ENCODE data around the gene VENTX.
"Not testable (repeated sequence)": the region's sequence is repeated elsewhere in the genome, so short reads cannot be mapped to it uniquely, and the experiment has no call there.

Gene VENTX

DNA sequence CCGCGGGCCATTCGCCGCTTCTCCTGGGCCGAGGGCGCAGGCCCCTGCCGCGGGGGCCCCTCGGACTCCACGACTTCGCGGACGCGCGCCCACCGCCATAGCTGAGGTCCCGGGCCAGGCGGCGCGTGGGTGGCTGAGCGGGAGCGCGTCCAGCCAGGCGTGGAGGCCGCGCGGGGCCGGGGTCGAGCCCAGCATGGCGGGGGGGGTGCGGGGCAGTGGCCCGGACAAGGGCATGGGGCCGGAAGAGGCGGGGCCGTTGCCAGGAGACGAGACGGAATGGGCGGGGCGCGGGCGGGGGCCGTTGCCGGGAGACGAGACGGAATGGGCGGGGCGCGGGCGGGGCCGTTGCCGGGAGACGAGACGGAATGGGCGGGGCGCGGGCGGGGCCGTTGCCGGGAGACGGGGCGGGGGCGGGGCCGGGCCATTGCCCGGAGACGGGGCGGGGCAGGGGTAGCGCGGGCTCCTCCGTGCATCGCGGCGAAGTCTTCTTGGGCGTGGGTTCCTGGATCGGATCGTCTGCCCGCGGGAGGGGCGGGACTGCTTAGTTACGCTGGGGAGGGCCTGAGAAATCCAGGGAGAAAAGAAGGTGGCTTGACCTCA is 24.2 kb downstream of the VENTX start:
- FAIRE-seq (peak; percentile 93), DNase-seq (ENCODE audit: insufficient read length) (peak; percentile 97)
- TF ChIP-seq POLR2A (IDR thresholded peaks at IDR 0.05; ENCODE audit: low read depth, low read length) (peak; percentile 60; the same call in 1 of the 2 replicates), POLR2AphosphoS5 (IDR thresholded peaks at IDR 0.05; ENCODE audit: low read depth, low read length) (no peak), TAF1 (IDR thresholded peaks at IDR 0.05; ENCODE audit: borderline replicate concordance, low read depth, low read length) (no peak)

DNA sequence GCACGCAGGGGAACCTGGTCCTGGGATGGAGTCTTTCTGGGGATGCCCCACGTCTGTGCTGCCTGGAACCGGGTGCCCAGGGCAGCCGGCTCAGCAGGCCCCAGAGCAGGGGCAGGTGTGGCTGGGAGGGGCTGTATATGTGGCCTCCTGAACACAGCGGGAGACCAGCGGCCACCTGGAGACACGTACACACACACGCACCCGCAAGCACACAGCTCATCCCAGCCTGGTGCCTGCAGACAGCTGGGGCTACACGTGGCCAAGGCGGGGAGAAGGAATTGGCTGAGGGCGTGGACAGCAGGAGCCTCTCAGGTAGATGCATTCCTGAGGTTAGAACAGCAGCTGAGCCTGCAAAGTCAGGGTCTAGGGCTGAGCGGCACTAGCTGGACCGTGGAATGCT is 25.0 kb downstream of the VENTX start:
- no peak; the same call in 1 of the 2 replicates for TF ChIP-seq POLR2A (IDR thresholded peaks at IDR 0.05; ENCODE audit: low read depth, low read length)
- no peak for TF ChIP-seq TAF1 (IDR thresholded peaks at IDR 0.05; ENCODE audit: borderline replicate concordance, low read depth, low read length)
- TF ChIP-seq POLR2AphosphoS5 (IDR thresholded peaks at IDR 0.05; ENCODE audit: low read depth, low read length), result no peak
- no peak for DNase-seq (ENCODE audit: insufficient read length)
- FAIRE-seq, result no peak

DNA sequence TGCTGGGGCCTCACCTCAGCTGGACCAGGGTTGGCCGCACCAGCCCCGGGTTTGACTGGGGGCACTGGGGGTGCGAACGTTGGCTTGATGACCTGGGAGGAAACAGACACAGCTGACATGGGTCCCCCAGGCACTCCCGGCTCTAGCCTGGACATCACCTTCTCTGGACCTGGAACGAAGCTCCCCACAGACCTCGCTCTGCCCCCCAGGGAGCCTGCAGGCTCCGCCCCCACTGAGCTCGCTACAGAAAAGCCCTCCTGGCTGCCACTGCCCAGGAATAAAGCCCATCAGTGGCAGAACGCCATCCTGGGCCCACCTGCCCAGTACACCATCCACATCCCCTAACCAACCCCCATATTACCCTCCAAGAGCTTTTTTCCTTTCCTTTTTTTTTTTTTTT is 26.0 kb downstream of the VENTX start:
- no peak for DNase-seq (ENCODE audit: insufficient read length)
- TF ChIP-seq TAF1 (IDR thresholded peaks at IDR 0.05; ENCODE audit: borderline replicate concordance, low read depth, low read length) (no peak), POLR2A (IDR thresholded peaks at IDR 0.05; ENCODE audit: low read depth, low read length) (no peak)
- no peak for FAIRE-seq

DNA sequence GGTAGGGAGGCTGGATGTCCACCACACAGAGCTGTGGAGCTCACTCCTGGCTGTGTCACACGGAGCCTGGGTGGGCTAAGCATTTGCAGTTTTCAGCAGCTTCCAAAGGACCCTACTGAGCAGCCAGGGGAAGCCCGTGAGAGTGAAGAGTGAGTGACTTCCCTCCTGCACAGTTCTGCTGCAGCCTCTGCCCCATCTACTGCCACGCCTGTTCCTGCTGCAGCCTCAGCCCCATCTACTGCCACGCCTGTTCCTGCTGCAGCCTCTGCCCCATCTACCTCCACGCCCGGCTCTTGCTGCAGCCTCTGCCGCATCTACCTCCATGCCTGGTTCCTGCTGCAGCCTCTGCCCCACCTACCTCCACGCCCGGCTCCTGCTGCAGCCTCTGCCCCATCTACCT is 26.8 kb downstream of the VENTX start:
- TF ChIP-seq TAF1 (IDR thresholded peaks at IDR 0.05; ENCODE audit: borderline replicate concordance, low read depth, low read length), result no peak
- DNase-seq (ENCODE audit: insufficient read length), result no peak
- no peak for FAIRE-seq

DNA sequence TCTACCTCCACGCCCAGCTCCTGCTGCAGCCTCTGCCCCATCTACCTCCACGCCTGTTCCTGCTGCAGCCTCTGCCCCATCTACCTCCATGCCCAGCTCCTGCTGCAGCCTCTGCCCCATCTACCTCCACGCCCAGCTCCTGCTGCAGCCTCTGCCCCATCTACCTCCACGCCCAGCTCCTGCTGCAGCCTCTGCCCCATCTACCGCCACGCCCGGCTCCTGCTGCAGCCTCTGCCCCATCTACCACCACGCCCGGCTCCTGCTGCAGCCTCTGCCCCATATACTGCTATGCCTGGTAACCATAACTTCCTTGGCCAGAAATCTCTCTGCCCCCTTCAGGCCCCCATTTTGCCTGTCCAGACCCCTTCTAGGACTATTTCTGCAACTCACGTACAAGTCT is 27.4 kb downstream of the VENTX start:
- DNase-seq (ENCODE audit: insufficient read length); FAIRE-seq: not testable (repeated sequence)

DNA sequence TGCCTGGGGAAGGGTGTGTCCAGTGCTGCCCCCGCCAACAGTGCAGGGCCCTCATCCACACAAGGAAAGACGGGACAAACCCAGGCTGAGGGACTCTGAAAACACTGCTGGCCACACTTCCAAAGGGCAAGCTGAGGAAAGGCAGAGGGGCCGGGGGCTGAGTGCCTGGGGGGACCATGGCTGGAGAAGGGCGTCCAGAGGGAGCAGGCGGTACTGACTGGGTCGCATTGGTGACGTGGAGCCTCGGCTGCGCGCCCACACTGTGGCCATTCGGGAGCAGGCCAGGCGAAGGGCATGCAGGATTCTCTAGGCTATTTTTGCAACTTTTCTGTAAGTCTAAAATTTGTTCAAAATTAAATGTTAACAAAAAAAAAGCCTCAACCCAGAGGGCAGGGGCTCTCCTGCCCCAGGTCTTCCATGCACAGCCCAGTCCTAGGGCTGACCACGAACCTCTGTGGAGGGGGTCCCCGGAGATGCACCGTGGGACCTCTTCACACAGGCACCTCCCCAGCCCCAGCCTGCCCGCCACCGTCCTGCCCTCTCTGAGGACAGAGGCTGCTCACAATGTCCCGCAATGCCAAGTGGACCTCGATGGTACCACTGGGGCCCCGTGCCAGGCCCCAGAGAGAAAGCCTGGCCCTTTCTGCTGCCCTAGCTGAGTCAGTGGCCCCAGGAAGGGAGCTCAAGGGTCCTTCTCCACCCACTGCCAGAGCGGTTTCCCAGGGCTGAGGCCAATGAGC is 28.6 kb downstream of the VENTX start:
- TF ChIP-seq TAF1 (IDR thresholded peaks at IDR 0.05; ENCODE audit: borderline replicate concordance, low read depth, low read length) (no peak), POLR2A (IDR thresholded peaks at IDR 0.05; ENCODE audit: low read depth, low read length) (no peak), POLR2AphosphoS5 (IDR thresholded peaks at IDR 0.05; ENCODE audit: low read depth, low read length) (no peak)
- FAIRE-seq (no peak), DNase-seq (ENCODE audit: insufficient read length) (no peak)

DNA sequence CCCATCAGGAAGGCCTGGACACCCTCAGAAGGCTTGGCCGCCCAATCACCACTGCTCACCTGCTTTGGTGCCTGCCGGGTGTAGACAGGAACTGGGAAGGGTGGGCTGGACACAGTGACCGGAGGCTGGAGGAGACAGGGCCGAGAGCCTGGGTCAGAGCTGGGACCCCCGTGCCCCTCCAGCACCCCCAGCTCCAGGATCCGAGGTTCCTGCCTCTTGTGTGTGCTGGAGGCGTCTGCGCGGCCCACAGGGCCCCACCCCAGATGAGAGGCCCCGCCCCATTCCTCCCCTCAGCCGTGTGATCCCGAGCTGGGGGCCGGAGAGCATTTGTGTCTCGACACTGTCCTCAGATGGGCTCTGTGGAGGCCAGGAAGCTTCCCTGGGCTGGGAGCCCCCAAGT is 29.6 kb downstream of the VENTX start:
- DNase-seq (ENCODE audit: insufficient read length), result no peak
- TF ChIP-seq POLR2AphosphoS5 (IDR thresholded peaks at IDR 0.05; ENCODE audit: low read depth, low read length), result no peak
- TF ChIP-seq POLR2A (IDR thresholded peaks at IDR 0.05; ENCODE audit: low read depth, low read length), result no peak
- no peak for TF ChIP-seq TAF1 (IDR thresholded peaks at IDR 0.05; ENCODE audit: borderline replicate concordance, low read depth, low read length)
- no peak for FAIRE-seq

DNA sequence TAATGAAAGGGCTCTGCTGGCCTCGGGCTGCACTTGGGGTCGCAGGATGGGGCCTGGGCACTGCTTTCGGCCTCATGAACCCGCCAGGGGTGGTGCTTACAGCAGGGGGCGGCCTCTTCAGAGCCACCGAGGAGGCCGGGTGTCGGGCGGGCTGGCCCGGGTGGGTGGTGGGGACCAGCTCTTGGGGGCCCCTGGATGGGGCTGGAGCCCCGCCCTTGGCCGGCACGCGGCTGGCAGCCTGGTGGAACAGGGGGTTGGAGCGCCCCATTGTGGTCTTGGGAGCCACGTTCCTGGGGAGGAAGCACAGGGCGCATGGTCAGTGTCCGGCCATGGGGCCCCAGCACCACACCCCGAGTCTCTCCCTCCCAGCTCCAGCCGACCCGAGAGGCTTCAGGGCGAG is 30.2 kb downstream of the VENTX start:
- no peak for FAIRE-seq
- no peak for DNase-seq (ENCODE audit: insufficient read length)
- TF ChIP-seq TAF1 (IDR thresholded peaks at IDR 0.05; ENCODE audit: borderline replicate concordance, low read depth, low read length), result no peak
- TF ChIP-seq POLR2A (IDR thresholded peaks at IDR 0.05; ENCODE audit: low read depth, low read length), result no peak
- no peak for TF ChIP-seq POLR2AphosphoS5 (IDR thresholded peaks at IDR 0.05; ENCODE audit: low read depth, low read length)

DNA sequence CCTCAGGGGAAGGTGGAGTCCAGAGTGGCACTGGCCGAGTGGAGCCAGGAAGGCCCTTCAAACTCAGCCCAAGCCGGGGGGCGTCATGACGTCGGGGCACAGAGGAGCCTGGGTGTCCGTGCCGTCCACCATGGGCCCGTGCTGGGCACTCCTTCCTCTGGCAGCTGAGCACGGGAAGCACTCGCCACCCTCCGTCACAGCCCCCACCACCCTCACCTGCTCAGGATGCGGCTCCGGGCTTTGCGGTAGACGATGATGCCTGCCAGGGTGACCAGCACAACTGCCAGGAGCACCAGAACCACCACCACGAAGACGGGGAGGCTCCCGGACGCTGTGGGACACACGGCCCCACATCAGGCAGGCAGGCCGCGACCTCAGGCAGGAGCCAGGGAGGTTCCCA is 30.9 kb downstream of the VENTX start:
- DNase-seq (ENCODE audit: insufficient read length) (no peak), FAIRE-seq (no peak)
- TF ChIP-seq TAF1 (IDR thresholded peaks at IDR 0.05; ENCODE audit: borderline replicate concordance, low read depth, low read length) (no peak), POLR2AphosphoS5 (IDR thresholded peaks at IDR 0.05; ENCODE audit: low read depth, low read length) (no peak), POLR2A (IDR thresholded peaks at IDR 0.05; ENCODE audit: low read depth, low read length) (no peak)

DNA sequence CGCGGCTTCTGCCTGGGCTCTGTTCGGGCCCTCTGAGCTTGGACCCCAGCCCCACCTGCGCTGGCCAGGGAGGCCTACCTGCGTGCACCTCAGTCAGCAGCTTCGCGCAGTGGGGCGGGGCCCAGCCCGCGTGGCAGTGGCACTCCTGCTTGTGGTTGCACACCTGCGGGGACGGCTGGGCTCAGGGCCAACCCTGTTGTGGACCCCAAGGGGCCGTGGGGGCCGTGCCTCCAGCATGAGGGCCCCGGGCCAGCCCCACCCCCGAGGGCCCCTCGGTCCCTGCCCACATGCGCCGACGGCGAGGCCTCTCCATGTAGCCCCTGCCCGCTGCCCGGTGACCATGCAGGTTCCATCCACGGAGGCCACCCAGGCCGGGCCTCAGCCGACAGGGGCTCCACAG is 31.7 kb downstream of the VENTX start:
- FAIRE-seq (no peak), DNase-seq (ENCODE audit: insufficient read length) (no peak)
- no peak for TF ChIP-seq TAF1 (IDR thresholded peaks at IDR 0.05; ENCODE audit: borderline replicate concordance, low read depth, low read length)
- TF ChIP-seq POLR2AphosphoS5 (IDR thresholded peaks at IDR 0.05; ENCODE audit: low read depth, low read length), result no peak
- no peak for TF ChIP-seq POLR2A (IDR thresholded peaks at IDR 0.05; ENCODE audit: low read depth, low read length)

DNA sequence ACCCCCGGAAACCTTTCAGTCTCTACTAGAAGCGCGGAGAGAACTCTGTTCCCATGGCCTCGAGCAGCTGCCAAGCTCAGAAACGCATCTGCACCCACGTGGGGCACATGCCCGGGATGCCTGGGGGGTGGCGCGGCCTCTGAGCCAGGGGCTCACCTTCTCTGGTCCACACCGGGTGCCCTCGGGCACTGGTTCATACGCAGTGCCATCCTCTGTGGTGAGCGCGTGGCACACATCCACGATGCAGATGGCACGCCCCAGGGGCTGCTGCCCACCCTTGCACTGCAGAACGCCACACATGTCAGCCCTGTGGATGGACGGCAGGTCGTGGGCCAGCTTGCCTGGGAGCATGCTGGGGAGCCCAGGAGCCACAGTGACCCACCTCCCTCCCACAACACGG is 32.5 kb downstream of the VENTX start:
- DNase-seq (ENCODE audit: insufficient read length) (no peak), FAIRE-seq (no peak)
- TF ChIP-seq POLR2A (IDR thresholded peaks at IDR 0.05; ENCODE audit: low read depth, low read length), result no peak
- TF ChIP-seq TAF1 (IDR thresholded peaks at IDR 0.05; ENCODE audit: borderline replicate concordance, low read depth, low read length), result no peak
- TF ChIP-seq POLR2AphosphoS5 (IDR thresholded peaks at IDR 0.05; ENCODE audit: low read depth, low read length), result no peak

DNA sequence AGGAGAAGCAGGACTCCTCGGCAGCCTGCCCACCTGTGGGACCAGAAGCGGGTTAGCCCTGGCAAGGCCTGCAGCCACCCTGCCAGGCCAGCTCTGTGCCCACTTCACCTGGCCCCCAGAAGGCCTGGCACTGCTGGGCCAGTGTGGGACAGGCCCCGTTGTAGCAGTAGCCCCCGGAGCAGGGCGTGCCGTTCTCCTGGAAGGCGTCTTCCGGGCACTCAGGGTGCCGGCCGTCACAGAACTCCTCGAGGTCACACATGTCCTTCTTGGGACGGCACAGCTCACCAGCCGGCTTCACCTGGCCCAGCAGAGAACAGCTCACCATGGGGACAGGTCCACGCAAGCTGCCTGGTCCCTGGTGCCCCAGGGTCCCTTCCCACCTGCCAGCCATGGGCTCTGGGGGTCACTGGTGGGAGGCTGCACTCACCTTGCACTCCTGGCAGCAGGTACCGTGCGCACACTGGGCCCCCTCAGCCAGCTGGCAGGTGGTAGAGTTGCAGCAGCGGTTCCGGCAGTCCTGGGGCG is 33.2 kb downstream of the VENTX start:
- FAIRE-seq (no peak), DNase-seq (ENCODE audit: insufficient read length) (no peak)
- TF ChIP-seq TAF1 (IDR thresholded peaks at IDR 0.05; ENCODE audit: borderline replicate concordance, low read depth, low read length) (no peak), POLR2AphosphoS5 (IDR thresholded peaks at IDR 0.05; ENCODE audit: low read depth, low read length) (no peak), POLR2A (IDR thresholded peaks at IDR 0.05; ENCODE audit: low read depth, low read length) (no peak)
